Tibial nerve (tissue), 4 donors: Measurements from ENCODE around the gene NFKB1.
"Not testable (repeated sequence)": the region's sequence is repeated elsewhere in the genome, so short reads cannot be mapped to it uniquely, and the experiment has no call there.

Experiments
- EP300 ChIP-seq, 2 donors: sonication (generic); formaldehyde crosslinking; IDR thresholded peaks; one replicate each; pipeline ENCODE4 v1.6.1; 2017; ENCODE audit warnings: antibody characterized with exemption in 2 of 2, mild to moderate bottlenecking in 1 of 2
- POLR2A ChIP-seq, 2 donors: fragments of 450-650 bp; IDR thresholded peaks; one replicate each; pipeline ENCODE4 v1.6.1; 2017; ENCODE audit warnings: antibody characterized with exemption in 2 of 2, mild to moderate bottlenecking in 2 of 2, moderate library complexity in 2 of 2
- TF ChIP-seq, protein P1 (sequence below), 5 experiments: fragments of 200-600 bp in 3 of 5; fragments of 450-650 bp in 2 of 5; sonication (generic) in 3 of 5; IDR thresholded peaks; one replicate each; pipeline ENCODE4 v1.5.1; 2016 to 2019; ENCODE audit warnings: antibody characterized with exemption in 5 of 5, mild to moderate bottlenecking in 3 of 5, moderate library complexity in 2 of 5

DNA sequence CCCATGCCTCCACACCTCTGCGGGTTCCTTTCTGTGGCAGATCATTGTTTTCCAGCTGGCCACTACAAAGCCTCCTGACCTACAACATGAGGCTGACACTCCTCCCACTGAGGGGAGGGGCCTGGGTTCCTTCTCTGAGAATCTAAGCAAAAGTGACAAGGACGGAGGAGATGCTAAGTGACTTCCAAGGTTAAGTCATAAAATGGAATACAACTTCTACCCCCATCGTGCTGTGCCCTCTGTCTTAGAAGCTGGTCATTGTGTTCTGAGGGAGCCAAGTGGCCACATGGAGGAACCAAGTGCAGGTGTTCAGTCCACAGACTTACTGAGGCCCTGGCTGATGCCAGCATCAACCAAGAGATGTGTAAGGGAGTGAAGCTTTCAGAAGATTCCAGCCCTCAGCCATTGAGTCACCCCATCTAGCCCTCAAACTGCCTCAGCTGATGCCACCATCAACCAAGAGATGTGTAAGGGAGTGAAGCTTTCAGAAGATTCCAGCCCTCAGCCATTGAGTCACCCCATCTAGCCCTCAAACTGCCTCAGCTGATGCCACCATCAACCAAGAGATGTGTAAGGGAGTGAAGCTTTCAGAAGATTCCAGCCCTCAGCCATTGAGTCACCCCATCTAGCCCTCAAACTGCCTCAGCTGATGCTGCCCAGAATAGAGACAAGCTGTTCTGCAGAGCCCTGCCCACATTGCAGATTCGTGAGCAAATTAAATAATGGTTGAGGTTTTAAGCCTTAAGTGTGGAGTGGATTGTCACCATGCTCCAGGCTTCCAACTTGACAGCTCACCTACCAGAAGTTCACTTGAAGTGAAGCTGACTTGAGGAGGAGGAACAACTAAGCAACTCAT lies 118.8 kb downstream of the NFKB1 start:
- TF ChIP-seq, protein P1, sequence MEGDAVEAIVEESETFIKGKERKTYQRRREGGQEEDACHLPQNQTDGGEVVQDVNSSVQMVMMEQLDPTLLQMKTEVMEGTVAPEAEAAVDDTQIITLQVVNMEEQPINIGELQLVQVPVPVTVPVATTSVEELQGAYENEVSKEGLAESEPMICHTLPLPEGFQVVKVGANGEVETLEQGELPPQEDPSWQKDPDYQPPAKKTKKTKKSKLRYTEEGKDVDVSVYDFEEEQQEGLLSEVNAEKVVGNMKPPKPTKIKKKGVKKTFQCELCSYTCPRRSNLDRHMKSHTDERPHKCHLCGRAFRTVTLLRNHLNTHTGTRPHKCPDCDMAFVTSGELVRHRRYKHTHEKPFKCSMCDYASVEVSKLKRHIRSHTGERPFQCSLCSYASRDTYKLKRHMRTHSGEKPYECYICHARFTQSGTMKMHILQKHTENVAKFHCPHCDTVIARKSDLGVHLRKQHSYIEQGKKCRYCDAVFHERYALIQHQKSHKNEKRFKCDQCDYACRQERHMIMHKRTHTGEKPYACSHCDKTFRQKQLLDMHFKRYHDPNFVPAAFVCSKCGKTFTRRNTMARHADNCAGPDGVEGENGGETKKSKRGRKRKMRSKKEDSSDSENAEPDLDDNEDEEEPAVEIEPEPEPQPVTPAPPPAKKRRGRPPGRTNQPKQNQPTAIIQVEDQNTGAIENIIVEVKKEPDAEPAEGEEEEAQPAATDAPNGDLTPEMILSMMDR (IDR thresholded peaks at IDR 0.05), result not testable (repeated sequence)
- TF ChIP-seq POLR2A, EP300 (IDR thresholded peaks at IDR 0.05): not testable (repeated sequence)
